ENCODE results near the gene UST. TPM values are rescaled to one million over a fixed set of nuclear protein-coding genes. Genes with fewer than 3 reads are reported as not detected.

The UST gene
- total and polyA plus RNA-seq, 9 of the 15 experiments (the other 6 are each of a cell fraction or from before 2014, with no cell fraction given), result 0.04 to 0.10 TPM; not detected in 7

- no peak for ATAC-seq
Measured at GRCh38 chr6:149080511-149080910, 333.7 kb downstream of the UST start.

GRCh38 chr6:149081281-149081680, 334.5 kb downstream of the UST start:
- no peak for DNase-seq (ENCODE audit: extremely low read depth in 1 of 4, low spot score in 3 of 4)
- Histone ChIP-seq H3K4me2 (ENCODE audit: insufficient read depth, low read length) (no peak overlapping the region), H3K4me1 (replicated peaks in 1 of 2; ENCODE audit: control insufficient read depth in 2 of 2, insufficient read depth in 2 of 2, low read length in 2 of 2) (no peaks in the 10 kb centered on the region), H3K27me3 (ENCODE audit: control insufficient read depth in 2 of 2, insufficient read depth in 2 of 2, low read length in 2 of 2) (peaks cover 9 to 26% of the 10 kb centered on the region in 2 experiments), H4K20me1 (replicated peaks; ENCODE audit: control insufficient read depth, insufficient read depth, low read length) (no peaks in the 10 kb centered on the region; the same call in 1 of the 2 replicates), H3K4me3 (no peak overlapping the region), H3K9ac (ENCODE audit: insufficient read depth in 1 of 2, low read depth in 2 of 2, low read length in 2 of 2) (no peak overlapping the region), H3K27ac (ENCODE audit: extremely low read depth, low read depth, low read length) (no peak overlapping the region), H3K79me2 (ENCODE audit: control insufficient read depth, insufficient read depth, low read length) (no peaks in the 10 kb centered on the region), H3K36me3 (ENCODE audit: control insufficient read depth, insufficient read depth, low read length) (no peaks in the 10 kb centered on the region), H2AFZ (ENCODE audit: low read depth, low read length) (no peak overlapping the region), H3K9me1 (ENCODE audit: control insufficient read depth, insufficient read depth, low read length) (no peaks in the 10 kb centered on the region), H3K9me3 (replicated peaks; ENCODE audit: control insufficient read depth, insufficient read depth, low read depth, low read length) (no peaks in the 10 kb centered on the region)
- no peak for ATAC-seq
- intact Hi-C loops (cut with micrococcal nuclease) (loop anchor here (5.0 kb wide), 1 partner anchor 106 kb away; no protein-coding TSS in a partner anchor), in situ Hi-C loops (cut with MboI) (no loop called here)
- no TSS peak for BruUV-seq (replicated peaks)
- POLR2A ChIA-PET, result no interaction called here
- no peak for FAIRE-seq
- WGBS (ENCODE audit: insufficient coverage, low coverage, missing lambda C conversion rate), result 0% methylated on average over 1 of the region's 1 CpG
- CTCF ChIA-PET (ENCODE audit: low intra/inter-chr PET ratio), result interaction anchor here (5.9 kb wide), 1 partner anchor 350 kb away, joined by 67 read pairs; no protein-coding TSS in a partner anchor
- no peak for TF ChIP-seq SMAD1 (IDR thresholded peaks at IDR 0.05; ENCODE audit: low read depth, low read length, partially characterized antibody)
- TF ChIP-seq HCFC1 (IDR thresholded peaks at IDR 0.05; ENCODE audit: low read depth, low read length), result no peak
- TF ChIP-seq IRF9 (tag; IDR thresholded peaks at IDR 0.05), result no peak
- no peak for TF ChIP-seq CAMTA2 (CRISPR knock-in tag; conservative IDR thresholded peaks at IDR 0.05)

More at GRCh38 chr6:149080511-149080910, 333.7 kb downstream of the UST start:
- H3K27ac ChIP-seq (ENCODE audit: extremely low read depth, low read depth, low read length), result no peak overlapping the region
- intact Hi-C loops (cut with micrococcal nuclease), result loop anchor here (5.0 kb wide), 1 partner anchor 107 kb away; no protein-coding TSS in a partner anchor
- H3K27me3 ChIP-seq (ENCODE audit: control insufficient read depth in 2 of 2, insufficient read depth in 2 of 2, low read length in 2 of 2), result peaks cover 9 to 27% of the 10 kb centered on the region in 2 experiments
- no peaks in the 10 kb centered on the region for H3K9me1 ChIP-seq (ENCODE audit: control insufficient read depth, insufficient read depth, low read length)
- ChIA-PET CTCF (ENCODE audit: low intra/inter-chr PET ratio) (interaction anchor here (0.8 kb wide), 1 partner anchor 349 kb away, joined by 4 read pairs; no protein-coding TSS in a partner anchor), POLR2A (interaction anchor here (0.7 kb wide), 2 partner anchors 178 to 463 kb away, joined by 3 read pairs; no protein-coding TSS in a partner anchor)
- H3K4me2 ChIP-seq (ENCODE audit: insufficient read depth, low read length), result no peak overlapping the region
- no peaks in the 10 kb centered on the region for H3K4me1 ChIP-seq (replicated peaks in 1 of 2; ENCODE audit: control insufficient read depth in 2 of 2, insufficient read depth in 2 of 2, low read length in 2 of 2)
- FAIRE-seq, result no peak
- WGBS (ENCODE audit: insufficient coverage, low coverage, missing lambda C conversion rate), result 0% methylated on average over 5 of the region's 5 CpGs
- H3K36me3 ChIP-seq (ENCODE audit: control insufficient read depth, insufficient read depth, low read length), result no peaks in the 10 kb centered on the region
- no peak overlapping the region for H3K4me3 ChIP-seq
- no TSS peak for BruUV-seq (replicated peaks)
- no peak for DNase-seq (ENCODE audit: extremely low read depth in 1 of 4, low spot score in 3 of 4)
- H4K20me1 ChIP-seq (replicated peaks; ENCODE audit: control insufficient read depth, insufficient read depth, low read length), result no peaks in the 10 kb centered on the region; the same call in 1 of the 2 replicates
- H3K9me3 ChIP-seq (replicated peaks; ENCODE audit: control insufficient read depth, insufficient read depth, low read depth, low read length), result no peaks in the 10 kb centered on the region
- no peak overlapping the region; a peak in 1 of 4 replicates for H3K9ac ChIP-seq (ENCODE audit: insufficient read depth in 1 of 2, low read depth in 2 of 2, low read length in 2 of 2)
- no peaks in the 10 kb centered on the region for H3K79me2 ChIP-seq (ENCODE audit: control insufficient read depth, insufficient read depth, low read length)
- no peak for TF ChIP-seq CXXC5 (CRISPR knock-in tag; IDR thresholded peaks at IDR 0.05)
- no peak for TF ChIP-seq EHMT2 (IDR thresholded peaks at IDR 0.05)
- no peak for TF ChIP-seq SIN3A (IDR thresholded peaks at IDR 0.05; ENCODE audit: borderline replicate concordance in 2 of 2, control insufficient read depth in 1 of 2, low read depth in 2 of 2, low read length in 2 of 2)
- no peak for TF ChIP-seq ZNF584 (CRISPR knock-in tag; IDR thresholded peaks at IDR 0.05; ENCODE audit: low read depth)
- no peak for TF ChIP-seq MXI1 (IDR thresholded peaks at IDR 0.05; ENCODE audit: low read depth, low read length)
- TF ChIP-seq L3MBTL2 (IDR thresholded peaks at IDR 0.05), result no peak
- no peak for TF ChIP-seq BCL6 (CRISPR knock-in tag; IDR thresholded peaks at IDR 0.05)
- no peak for TF ChIP-seq POLR3A (IDR thresholded peaks at IDR 0.05; ENCODE audit: borderline replicate concordance, extremely low read depth, insufficient read depth, insufficient read length)
- TF ChIP-seq RCOR1 (IDR thresholded peaks at IDR 0.05; ENCODE audit: borderline replicate concordance in 1 of 2, low read depth in 2 of 2, low read length in 2 of 2), result no peak
- TF ChIP-seq MEIS2 (IDR thresholded peaks at IDR 0.05; ENCODE audit: partially characterized antibody), result no peak
- in situ Hi-C loops (cut with MboI), result no loop called here
- H2AFZ ChIP-seq (ENCODE audit: low read depth, low read length), result no peak overlapping the region
